NCI-H2227 (cell line): ENCODE results near the gene IL1B.
"Not testable (repeated sequence)": the region's sequence is repeated elsewhere in the genome, so short reads cannot be mapped to it uniquely, and the experiment has no call there.

Source experiments
- DNase-seq: peaks from one replicate; lab custom pipeline; 2025; ENCODE audit not compliant: unreplicated experiment; lab: John Stamatoyannopoulos, UW

The IL1B gene

DNA sequence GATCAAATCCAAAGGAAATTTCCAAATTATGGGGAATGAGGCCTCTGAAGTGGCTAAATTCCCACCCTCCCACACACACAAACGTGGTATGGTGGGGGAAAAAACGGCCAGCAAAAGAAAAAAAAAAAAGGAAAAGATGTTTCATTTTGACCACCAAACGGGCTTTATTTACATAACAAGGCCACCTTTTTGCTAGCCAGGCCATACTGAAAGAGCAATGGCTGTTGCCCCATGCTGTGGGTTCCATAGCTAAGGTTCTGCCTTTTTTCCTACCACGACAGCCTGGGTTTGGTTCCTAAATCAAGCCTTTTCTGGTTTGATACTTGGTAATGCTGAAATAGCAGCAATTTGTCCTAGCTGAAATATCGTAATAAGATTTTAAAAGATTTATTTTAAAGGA is 14.0 kb upstream of the IL1B start:
- DNase-seq, result no peak

DNA sequence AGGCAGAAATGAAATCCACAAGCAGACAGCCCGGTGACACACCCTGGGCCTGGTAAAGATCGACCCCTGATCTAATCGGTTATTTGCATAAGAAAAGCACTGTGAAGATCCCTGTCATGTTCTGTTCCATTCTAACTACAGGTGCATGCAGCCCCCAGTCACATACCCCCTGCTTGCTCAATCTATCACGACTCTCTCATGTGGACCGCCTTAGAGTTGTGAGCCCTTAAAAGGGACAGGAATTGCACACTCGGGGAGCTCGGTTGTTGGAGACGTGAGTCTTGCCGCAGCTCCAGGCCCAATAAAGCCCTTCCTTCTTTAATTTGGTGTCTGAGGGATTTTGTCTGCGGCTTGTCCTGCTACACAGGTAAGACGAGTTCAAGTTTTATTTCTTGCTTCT is 13.4 kb upstream of the IL1B start:
- DNase-seq, result no peak

GRCh38 chr2:112848833-112849232 is 12.3 kb upstream of the IL1B start:
- DNase-seq, result no peak

DNA sequence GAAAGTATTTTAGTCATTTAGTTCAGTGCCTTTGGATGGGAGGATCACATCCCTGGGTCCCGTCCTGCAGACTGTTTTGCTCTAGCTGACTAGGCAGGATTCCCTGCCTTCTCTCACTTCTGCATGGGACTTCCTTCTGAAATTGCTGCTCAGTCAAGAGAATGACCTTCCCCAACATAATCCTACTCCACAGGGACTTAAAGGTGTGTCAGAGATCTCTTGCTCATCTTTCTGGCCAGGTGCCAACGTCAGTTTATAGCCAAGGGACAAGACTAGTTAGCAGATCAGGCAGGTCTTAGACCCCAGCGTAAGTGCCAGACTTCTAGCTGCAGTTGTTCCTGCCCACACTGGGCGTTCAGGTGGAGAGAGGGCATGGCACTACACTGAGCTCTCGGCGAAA is 9.5 kb upstream of the IL1B start:
- no peak for DNase-seq

- DNase-seq, result no peak
Measured at GRCh38 chr2:112843836-112844235, 7.3 kb upstream of the IL1B start.

DNA sequence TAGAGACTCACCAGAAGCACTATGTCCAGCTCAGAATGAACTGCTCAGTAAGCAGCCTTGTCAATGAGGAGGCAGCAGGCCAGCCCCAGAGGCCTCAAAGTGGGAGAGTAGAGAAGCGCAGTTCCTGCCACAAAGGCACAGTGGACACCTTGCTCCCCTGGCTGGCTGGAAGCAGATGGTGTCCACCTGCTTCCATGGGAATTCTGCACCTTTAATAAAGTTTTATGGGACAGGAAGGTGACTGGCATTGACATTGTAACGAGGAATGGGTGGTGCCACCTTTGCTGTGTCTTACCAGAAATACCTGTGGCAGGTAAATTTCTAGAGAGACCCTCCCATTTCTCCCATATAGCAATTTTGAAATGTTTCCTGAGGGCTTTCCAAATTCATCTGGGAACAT is 6.7 kb upstream of the IL1B start:
- DNase-seq, result no peak

DNA sequence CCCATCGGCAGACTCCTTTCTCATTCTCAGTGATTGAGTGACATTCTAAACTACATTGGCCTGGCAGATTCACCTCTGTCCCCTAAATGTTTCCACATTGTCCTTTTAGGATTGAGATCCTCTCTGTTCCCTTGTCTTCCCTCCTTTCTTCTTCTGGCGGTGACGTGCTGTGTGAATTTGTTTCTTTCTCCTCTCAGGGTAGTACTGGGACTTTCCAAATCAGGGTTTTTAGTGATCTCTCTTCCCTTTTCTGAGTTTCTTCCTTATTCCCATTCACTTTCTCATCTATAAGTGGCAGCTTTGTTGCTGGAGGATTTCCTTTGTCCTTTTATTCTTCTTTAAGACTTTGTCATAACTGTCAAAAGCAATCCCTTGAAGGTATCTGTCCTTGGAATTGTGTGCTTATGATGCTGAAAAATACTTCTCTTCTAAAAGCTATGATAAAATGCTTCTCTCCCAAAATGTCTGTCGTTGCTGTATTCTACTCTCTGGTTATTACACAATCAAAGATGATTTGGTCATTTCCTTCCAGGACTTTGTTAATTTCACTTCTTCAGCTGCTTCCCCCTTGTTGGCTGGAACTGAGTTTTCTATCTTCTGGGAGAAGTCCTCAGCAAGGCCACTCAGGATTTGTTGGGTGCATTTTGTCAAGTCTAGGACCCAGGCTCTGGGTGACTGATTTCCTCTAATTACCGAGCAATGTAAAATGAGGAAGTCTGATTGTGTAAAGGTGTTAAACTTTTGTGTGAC is 4.9 kb upstream of the IL1B start:
- DNase-seq, result no peak

DNA sequence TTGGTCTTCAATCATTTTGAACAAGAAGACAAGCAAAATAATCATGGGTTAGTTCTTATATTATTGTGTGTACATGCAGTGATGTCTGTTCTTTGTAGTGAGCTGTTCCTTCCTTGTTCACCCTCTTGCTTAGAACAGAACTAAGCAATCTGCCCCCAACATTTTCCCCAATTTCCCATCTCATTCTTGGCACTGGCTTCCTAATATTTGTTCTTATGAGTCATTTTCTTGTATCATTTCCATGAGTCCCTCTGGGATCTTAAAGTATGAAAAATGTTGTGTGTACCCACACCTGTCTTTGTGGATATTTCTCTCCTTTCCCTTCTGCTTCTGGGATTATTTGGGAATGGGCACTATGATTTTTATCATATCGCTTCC is 3.5 kb upstream of the IL1B start:
- DNase-seq, result no peak

GRCh38 chr2:112839407-112840067 is 3.0 kb upstream of the IL1B start:
- no peak for DNase-seq

- no peak for DNase-seq
Measured at GRCh38 chr2:112836163-112836560, 417 bp downstream of the IL1B start.

DNA sequence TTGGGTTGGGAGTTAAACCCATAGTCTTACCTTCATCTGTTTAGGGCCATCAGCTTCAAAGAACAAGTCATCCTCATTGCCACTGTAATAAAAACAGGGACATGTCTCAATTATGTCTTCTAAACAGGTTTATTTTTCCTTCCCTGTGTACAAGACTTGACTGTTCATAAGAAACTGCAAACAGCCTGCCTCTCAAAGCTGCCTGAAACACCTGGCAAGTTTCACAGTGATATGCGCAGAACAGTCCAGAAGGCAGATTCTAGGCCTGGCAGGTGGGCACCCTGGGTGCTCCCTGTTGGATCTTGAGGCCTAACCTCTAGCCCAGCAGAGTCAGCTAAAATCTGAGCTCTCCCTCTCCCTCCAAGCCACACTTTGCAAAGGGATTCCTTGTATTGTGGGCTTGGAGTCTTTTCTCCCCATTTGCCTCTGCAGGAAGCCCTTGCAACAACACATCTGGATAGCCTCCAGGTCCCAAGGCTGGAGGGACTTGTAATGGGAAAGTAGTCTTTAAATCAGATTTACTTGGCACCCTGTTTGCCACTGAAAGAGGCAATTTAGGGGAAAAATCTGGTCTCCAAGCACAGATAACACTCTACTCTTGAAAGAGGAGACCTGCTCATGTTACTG is 930 bp downstream of the IL1B start:
- DNase-seq, result no peak

- DNase-seq, result no peak
Measured at GRCh38 chr2:112835061-112835501, 1.5 kb downstream of the IL1B start.

DNA sequence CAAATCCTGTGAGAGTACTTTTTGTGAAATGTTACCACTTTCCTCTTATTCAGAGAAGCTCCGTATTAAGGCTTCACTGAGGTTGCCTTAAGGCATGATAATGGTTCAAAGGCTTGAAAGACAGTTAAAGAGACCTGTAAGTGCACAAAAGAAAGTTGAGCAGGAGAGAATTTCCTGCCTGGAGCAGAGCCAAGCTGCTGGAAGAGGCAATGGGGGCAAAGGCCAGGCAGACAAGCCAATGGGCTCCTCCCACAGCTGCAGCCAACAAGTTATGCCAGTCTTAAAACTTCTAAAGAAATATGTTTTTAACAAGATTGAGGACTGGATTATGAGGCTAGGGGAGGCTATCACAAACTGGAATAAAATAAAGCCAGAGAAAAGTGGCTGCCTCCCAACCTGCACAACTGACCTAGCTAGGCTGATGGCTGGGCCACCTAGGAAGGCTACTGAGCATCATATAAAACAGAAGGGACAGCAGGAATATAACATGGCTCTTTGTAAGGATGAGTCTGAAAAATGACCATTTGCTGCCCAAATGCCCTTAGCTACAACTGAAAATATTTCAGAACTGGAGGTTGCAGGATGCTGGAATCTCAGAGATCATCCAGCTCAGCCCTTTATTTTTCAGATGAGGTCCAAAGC is 2.1 kb downstream of the IL1B start:
- DNase-seq, result no peak

DNA sequence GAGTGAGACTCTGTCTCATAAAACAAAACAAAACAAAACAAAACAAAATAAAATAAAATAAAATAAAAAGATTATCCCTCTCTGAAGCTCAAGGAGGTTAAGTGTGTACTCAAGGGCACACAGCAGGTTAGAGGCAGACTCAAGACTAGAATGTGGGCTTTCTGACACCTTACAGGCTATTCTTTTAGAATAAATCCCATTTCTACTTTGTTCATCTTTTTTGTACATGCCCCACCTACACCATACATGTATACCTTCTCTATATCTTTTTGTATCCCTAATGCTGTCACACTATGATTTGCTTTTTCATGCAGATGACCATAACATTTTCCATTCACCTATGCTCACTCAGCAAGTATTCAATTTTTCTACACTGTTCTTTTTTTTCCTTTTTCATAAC is 2.6 kb downstream of the IL1B start:
- no peak for DNase-seq

GRCh38 chr2:112833639-112833931 is 3.0 kb downstream of the IL1B start:
- DNase-seq, result not testable (repeated sequence)

DNA sequence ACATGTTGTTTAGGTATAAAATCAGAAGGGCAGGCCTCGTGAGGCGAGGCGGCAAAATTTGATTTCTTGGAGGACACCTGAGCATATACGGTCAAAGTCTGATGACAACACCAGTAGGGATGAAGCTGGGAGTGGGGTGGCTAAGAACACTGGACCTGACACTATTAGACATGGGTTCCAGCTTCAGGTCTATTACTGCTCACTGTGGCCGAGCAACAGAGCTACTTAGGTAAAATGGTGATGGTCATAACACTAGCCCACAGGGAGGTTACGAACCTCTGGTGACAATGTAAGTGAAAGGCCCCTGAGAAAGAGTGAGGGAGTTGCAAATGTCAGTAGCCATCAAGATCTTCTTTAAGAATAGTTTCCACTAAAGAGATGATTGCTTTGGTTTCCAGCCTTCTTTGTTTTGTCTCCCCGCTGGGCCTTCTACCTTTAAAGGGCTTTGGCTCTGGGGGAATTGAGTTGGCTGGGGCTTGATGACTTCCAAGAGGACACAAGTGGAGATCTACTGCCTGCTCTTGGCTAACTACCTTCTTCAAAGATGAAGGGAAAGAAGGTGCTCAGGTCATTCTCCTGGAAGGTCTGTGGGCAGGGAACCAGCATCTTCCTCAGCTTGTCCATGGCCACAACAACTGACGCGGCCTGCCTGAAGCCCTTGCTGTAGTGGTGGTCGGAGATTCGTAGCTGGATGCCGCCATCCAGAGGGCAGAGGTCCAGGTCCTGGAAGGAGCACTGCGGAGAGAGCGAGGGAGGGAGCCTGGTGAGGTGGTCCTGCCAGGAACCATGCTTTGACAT is 3.5 kb downstream of the IL1B start:
- DNase-seq, result no peak

DNA sequence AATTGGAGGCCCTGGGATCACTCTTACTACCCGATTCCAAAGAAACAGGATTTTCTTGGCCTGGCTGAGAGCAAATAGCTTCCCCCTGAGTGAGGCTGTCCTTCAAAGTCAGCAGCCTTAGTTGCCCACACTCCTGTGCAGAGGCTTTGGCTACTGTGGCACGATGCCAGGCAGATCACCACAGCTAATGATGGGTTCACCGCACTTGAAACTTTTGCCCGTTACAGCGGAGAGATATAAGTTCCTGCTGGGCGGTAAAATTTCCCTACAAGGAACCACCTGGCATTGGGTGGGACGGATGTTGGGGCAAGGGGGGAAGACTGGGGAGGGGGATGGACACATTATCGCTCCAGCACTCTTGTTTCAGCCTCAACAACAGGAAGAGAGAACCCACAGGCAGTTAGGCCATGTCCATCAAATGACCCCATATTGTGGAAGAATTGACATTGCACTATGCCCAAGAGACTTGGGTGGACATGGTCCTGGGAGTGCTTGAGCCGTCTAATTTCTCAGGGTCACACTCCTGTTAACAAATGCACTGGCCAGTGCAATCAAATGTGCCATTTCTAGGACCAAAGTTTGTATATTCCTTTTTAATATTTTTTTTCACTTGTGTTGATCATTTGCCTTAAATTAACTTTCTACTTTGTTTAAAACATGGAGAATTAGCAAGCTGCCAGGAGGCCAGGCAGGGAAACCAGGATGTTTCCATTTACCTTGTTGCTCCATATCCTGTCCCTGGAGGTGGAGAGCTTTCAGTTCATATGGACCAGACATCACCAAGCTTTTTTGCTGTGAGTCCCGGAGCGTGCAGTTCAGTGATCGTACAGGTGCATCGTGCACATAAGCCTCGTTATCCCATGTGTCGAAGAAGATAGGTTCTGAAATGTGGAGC is 4.4 kb downstream of the IL1B start:
- DNase-seq, result no peak

GRCh38 chr2:112831513-112831845 is 5.1 kb downstream of the IL1B start:
- DNase-seq, result no peak

GRCh38 chr2:112830682-112831512 is 5.7 kb downstream of the IL1B start:
- no peak for DNase-seq
